Stimulated activated naive CD8-positive, alpha-beta T cell treated with anti-CD3 and anti-CD28 coated beads, Interleukin-15, Interleukin-2, amounts not matched to agents 100 U/mL and 50 U/mL, for 24 hours (primary cell): Measurements from ENCODE around the gene RAB3GAP2.
A peak's percentile ranks its signal among the peaks of the same experiment; 100 is the strongest.
"Not testable (repeated sequence)": the region's sequence is repeated elsewhere in the genome, so short reads cannot be mapped to it uniquely, and the experiment has no call there.

Experiments used
- ATAC-seq: fragments of 150-1000 bp; cut with Tn5 transposase; one replicate; pipeline ENCODE4 v1.10.0; 2021
- DNase-seq: peaks from one replicate; pipeline ENCODE4 v3.0.0; 2021

The RAB3GAP2 gene

GRCh38 chr1:220239966-220240365, 32.3 kb downstream of the RAB3GAP2 start:
- ATAC-seq (no peak), DNase-seq (no peak)

- DNase-seq (no peak), ATAC-seq (no peak)
Measured at GRCh38 chr1:220239213-220239612, 33.0 kb downstream of the RAB3GAP2 start.

GRCh38 chr1:220236278-220236677, 36.0 kb downstream of the RAB3GAP2 start:
- not testable (repeated sequence) for ATAC-seq, DNase-seq

GRCh38 chr1:220235462-220235861, 36.8 kb downstream of the RAB3GAP2 start:
- DNase-seq = no peak
- no peak for ATAC-seq

- ATAC-seq (peak; percentile 52), DNase-seq (no peak)
Measured at GRCh38 chr1:220233927-220234326, 38.3 kb downstream of the RAB3GAP2 start.

GRCh38 chr1:220229771-220230170, 42.5 kb downstream of the RAB3GAP2 start:
- ATAC-seq (no peak), DNase-seq (no peak)

GRCh38 chr1:220227393-220227792, 44.9 kb downstream of the RAB3GAP2 start:
- DNase-seq (no peak), ATAC-seq (no peak)

GRCh38 chr1:220226752-220227151, 45.5 kb downstream of the RAB3GAP2 start:
- DNase-seq = no peak
- no peak for ATAC-seq

- ATAC-seq (no peak), DNase-seq (no peak)
Measured at GRCh38 chr1:220225957-220226356, 46.3 kb downstream of the RAB3GAP2 start.

- no peak for ATAC-seq
Measured at GRCh38 chr1:220224611-220225124, 47.6 kb downstream of the RAB3GAP2 start.

GRCh38 chr1:220224033-220224432, 48.2 kb downstream of the RAB3GAP2 start:
- no peak for DNase-seq
- ATAC-seq = peak; percentile 49

More at GRCh38 chr1:220224611-220225124, 47.6 kb downstream of the RAB3GAP2 start:
- no peak for DNase-seq

GRCh38 chr1:220222939-220223338, 49.3 kb downstream of the RAB3GAP2 start:
- ATAC-seq (no peak), DNase-seq (no peak)

GRCh38 chr1:220221670-220222069, 50.6 kb downstream of the RAB3GAP2 start:
- DNase-seq (no peak), ATAC-seq (no peak)

- ATAC-seq (no peak), DNase-seq (no peak)
Measured at GRCh38 chr1:220221269-220221668, 51.0 kb downstream of the RAB3GAP2 start.

- not testable (repeated sequence) for DNase-seq, ATAC-seq
Measured at GRCh38 chr1:220220699-220221040, 51.6 kb downstream of the RAB3GAP2 start.

- DNase-seq (no peak), ATAC-seq (peak; percentile 19)
Measured at GRCh38 chr1:220219865-220220698, 52.2 kb downstream of the RAB3GAP2 start.

- no peak for ATAC-seq
- no peak for DNase-seq
Measured at GRCh38 chr1:220219136-220219442, 53.2 kb downstream of the RAB3GAP2 start.

- peak; percentile 71 for ATAC-seq
- DNase-seq = peak; percentile 51
Measured at GRCh38 chr1:220218397-220219135, 53.7 kb downstream of the RAB3GAP2 start.

- no peak for ATAC-seq
- DNase-seq = no peak
Measured at GRCh38 chr1:220217383-220217988, 54.8 kb downstream of the RAB3GAP2 start.

- DNase-seq (no peak), ATAC-seq (no peak)
Measured at GRCh38 chr1:220213382-220213983, 58.8 kb downstream of the RAB3GAP2 start.

- no peak for ATAC-seq
Measured at GRCh38 chr1:220207411-220207810, 64.8 kb downstream of the RAB3GAP2 start.

GRCh38 chr1:220204758-220205157, 67.5 kb downstream of the RAB3GAP2 start:
- ATAC-seq = not testable (repeated sequence)

More at GRCh38 chr1:220207411-220207810, 64.8 kb downstream of the RAB3GAP2 start:
- DNase-seq = no peak

More at GRCh38 chr1:220204758-220205157, 67.5 kb downstream of the RAB3GAP2 start:
- not testable (repeated sequence) for DNase-seq
